HFF-Myc (cell line): ENCODE results near the gene BABAM2.

ENCODE experiments used
- DNase-seq: peaks from one replicate; pipeline ENCODE4 v3.0.0-alpha.2; 2011; ENCODE audit warnings: low read depth; ENCODE audit errors: extremely low read depth
- H3K4me3 ChIP-seq: replicated peaks from 2 replicates; pipeline ENCODE4 v1.5.1; 2011; ENCODE audit warnings: low read depth, mild to moderate bottlenecking, control low read depth, low read length
- TF ChIP-seq, protein P1 (sequence below): IDR thresholded peaks from 2 replicates; pipeline ENCODE4 v1.5.1; 2012; ENCODE audit warnings: mild to moderate bottlenecking, low read depth, low read length, control low read depth; ENCODE audit errors: missing control alignments

Gene BABAM2

DNA sequence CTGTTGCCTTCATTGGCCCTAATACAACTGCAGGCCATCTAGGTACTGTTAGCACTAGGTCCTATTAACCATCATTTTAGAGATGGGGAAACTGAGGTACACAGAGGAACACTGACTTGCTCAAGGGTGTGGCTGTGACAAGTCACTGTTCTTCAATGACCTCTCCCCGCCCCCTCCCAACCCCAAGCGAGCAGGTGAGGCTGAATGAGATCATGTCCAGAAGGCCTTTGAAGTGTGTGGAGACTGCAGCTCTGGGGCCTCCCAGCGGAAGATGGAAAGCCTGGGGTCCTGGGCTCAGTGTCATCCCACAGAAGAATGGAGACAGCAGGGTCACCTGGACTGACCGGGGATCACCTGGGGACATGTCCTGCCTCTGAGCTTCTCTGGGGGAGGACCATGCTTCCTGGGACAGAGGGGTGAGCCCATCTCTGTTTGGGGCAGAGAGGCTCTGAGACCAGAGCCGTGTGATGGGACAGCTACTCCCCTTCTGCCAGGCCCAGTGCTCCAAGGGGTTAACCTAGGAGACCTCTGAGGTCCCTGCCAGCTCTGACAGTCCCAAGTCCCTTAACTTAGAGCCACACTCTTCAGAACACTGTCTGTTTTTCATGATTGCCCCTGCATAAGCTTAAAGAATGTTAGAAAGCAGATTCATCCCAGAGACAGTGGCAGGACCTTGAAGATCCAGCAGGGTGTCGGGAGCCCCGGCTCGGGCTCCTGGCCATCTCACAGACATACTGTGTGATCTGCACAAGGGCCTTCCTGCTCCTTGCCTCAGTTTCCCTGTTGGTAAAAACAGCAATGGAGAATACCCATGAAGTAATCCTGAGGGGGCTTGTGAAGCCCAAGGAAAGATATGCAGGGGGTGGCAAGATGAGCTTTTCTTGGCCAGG, 485.5 kb downstream of the BABAM2 start:
- DNase-seq = no peak
- TF ChIP-seq, protein P1, sequence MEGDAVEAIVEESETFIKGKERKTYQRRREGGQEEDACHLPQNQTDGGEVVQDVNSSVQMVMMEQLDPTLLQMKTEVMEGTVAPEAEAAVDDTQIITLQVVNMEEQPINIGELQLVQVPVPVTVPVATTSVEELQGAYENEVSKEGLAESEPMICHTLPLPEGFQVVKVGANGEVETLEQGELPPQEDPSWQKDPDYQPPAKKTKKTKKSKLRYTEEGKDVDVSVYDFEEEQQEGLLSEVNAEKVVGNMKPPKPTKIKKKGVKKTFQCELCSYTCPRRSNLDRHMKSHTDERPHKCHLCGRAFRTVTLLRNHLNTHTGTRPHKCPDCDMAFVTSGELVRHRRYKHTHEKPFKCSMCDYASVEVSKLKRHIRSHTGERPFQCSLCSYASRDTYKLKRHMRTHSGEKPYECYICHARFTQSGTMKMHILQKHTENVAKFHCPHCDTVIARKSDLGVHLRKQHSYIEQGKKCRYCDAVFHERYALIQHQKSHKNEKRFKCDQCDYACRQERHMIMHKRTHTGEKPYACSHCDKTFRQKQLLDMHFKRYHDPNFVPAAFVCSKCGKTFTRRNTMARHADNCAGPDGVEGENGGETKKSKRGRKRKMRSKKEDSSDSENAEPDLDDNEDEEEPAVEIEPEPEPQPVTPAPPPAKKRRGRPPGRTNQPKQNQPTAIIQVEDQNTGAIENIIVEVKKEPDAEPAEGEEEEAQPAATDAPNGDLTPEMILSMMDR = no peak

DNA sequence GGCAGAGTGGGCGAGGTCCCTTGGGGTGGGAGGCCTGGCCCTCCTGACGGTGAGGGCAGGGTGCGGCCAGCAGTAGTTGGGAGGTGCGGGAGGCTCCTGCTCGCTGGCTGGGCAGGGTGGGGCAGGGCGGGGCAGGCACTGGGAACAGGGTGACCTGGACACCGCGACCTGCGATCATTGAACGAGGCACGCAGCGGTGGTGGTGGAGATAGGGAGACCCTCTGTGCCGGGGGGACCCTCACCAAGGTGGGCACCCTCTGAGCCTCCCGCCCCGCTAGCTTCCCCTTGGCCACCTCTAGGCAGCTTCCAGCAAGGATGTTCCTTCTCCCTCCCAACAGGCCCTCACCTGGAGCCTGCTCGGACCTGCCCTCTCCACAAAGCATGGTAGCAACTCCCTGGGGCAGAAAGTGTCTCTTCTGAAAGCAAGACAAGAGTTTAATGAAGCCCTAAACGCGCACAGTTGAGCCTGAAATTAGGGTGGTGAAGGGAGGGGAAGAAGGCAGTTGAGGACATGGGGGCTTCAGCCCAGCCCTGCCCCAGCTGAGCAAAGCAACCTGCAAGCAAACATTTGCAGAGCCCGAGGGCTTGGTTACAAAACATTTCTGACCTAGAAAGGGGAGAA, 486.8 kb downstream of the BABAM2 start:
- H3K4me3 ChIP-seq = no peak overlapping the region
- TF ChIP-seq, protein P1 = no peak
- no peak for DNase-seq

More for the DNA sequence above, 485.5 kb downstream of the BABAM2 start:
- H3K4me3 ChIP-seq = no peak overlapping the region

DNA sequence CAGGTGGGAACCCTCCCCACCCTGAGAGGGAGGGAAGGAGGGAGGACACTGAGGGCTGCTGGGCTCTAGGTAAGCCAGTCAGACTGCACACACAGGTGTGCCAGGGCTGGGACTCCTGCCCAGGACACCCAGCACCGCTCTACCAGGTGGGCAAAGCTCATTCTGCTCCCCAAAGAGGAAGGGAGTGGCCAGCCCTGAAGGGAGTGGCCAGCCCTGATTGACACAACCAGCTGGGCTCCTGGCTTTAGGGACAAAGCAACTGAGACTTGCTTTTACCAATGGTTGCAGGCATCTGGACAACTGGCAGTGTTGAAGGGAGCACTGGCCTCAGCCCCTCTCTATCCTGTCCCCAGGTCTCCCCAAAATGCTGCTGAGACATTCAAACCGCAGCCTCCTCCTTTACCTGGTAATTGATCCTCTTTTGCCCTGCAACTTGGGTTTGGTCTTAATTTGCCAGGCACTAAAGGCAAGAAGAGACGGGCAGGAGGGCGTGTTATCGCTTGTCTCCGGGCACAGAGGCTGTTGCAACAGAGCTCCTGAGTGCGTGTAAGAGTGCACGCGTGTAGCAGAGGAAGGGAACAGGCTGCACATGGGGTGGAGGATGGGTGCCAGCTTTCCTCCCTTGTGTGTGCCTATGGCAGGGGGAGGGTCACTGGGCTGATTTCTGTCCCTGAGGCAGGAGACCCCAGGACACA, 487.6 kb downstream of the BABAM2 start:
- no peak overlapping the region for H3K4me3 ChIP-seq
- DNase-seq = no peak
- TF ChIP-seq, protein P1 = no peak

DNA sequence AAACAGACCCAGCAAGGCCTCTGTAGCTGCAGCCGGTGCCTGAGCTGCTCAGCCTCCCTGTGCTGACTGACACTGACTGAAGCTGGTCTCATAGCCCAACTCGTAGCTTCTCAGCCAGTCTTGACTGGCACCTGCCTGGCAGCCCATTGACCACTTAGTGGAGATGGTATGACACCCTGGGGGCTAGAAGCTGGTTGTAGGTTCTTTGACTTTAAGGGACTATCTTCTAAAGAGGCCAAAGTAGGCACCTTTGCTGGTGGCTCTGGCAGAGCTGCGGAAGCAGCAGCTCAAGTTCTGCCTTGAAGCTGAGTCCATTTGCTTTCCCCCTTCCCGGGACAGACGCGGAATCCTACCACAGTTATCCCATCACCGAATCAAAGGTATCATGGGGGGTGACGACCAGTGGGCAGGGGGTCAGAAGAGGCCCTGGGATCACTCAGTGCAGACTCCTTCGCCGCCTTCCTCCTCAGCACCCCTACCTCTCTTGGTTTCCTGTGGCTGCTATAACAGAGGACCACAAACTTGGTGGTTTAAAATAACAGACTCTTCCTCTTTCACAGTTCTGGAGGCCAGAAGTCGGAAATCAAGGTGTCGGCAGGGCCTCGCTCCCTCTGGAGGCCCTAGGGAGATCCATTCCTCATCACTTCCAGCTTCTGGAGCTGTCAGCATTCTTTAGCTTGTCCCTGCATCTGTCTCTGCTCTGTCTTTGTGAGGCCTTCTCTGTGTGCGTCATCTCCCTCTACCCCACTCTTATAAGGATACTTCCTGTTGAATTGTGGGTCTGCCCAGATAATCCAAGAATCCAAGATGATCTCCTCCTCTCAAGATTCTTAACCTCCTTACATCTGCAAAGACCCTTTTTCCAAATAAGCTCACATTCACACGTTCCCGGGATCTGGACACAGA, 488.4 kb downstream of the BABAM2 start:
- DNase-seq = no peak
- TF ChIP-seq, protein P1 = no peak
- H3K4me3 ChIP-seq = no peak overlapping the region

DNA sequence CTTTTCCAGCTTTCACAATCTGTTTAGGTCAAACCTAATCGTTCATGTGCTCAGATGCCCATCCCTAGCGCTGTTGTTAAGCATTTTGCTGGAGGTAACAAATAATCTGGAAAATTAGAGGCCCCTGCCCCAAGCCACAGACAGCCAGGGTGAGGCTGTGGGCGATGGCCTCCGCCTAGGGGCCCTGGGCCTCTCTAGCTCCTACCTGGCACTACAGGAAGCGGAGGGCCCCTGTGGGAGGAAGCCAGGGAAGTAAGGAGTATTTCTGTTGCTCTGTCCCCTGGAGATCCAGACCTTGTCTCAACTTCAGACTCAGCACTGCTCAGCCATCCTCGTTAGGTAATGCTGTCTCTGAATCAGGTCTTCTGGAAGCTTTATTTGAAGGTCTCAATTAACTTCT, 489.7 kb downstream of the BABAM2 start:
- DNase-seq = no peak
- TF ChIP-seq, protein P1 = no peak

More for the DNA sequence above, 489.7 kb downstream of the BABAM2 start:
- no peak overlapping the region for H3K4me3 ChIP-seq
